Lung (tissue), 12 donors: ENCODE results near the gene SLC25A17. TPM values are rescaled to one million over a fixed set of nuclear protein-coding genes. Genes with fewer than 3 reads are reported as not detected.
"Not testable (repeated sequence)": the region's sequence is repeated elsewhere in the genome, so short reads cannot be mapped to it uniquely, and the experiment has no call there.

Source experiments
- ATAC-seq: fragments of 200-7000 bp; cut with Tn5 transposase; one replicate; pipeline ENCODE4 v1.9.1; 2020; ENCODE audit warnings: moderate number of reproducible peaks; ENCODE audit not compliant: insufficient read depth, low FRiP score
- DNase-seq, 3 donors: peaks; one replicate each; pipeline ENCODE4 v3.0.0-alpha.2; 2013 to 2017
- H3K27ac ChIP-seq, 2 donors: one replicate each; pipeline ENCODE4 v1.5.1; 2013; ENCODE audit warnings: mild to moderate bottlenecking in 2 of 2, moderate library complexity in 2 of 2, control low read depth in 1 of 2, inconsistent platforms in 1 of 2, low read depth in 1 of 2, low read length in 1 of 2
- H3K27me3 ChIP-seq, 3 donors: one replicate each; pipeline ENCODE4 v1.5.1; 2013; ENCODE audit warnings: low read length in 2 of 3; ENCODE audit not compliant: control insufficient read depth in 3 of 3, insufficient read depth in 3 of 3
- H3K36me3 ChIP-seq, 4 donors: one replicate each; pipeline ENCODE4 v1.5.1; 2013; ENCODE audit warnings: low read length in 4 of 4, mild to moderate bottlenecking in 1 of 4, moderate library complexity in 1 of 4; ENCODE audit not compliant: control insufficient read depth in 4 of 4, insufficient read depth in 4 of 4
- H3K4me1 ChIP-seq, 5 donors: one replicate each; pipeline ENCODE4 v1.5.1; 2013; ENCODE audit warnings: low read length in 5 of 5, mild to moderate bottlenecking in 2 of 5, moderate library complexity in 1 of 5; ENCODE audit not compliant: control insufficient read depth in 5 of 5, insufficient read depth in 5 of 5
- H3K4me3 ChIP-seq: one replicate; pipeline ENCODE4 v1.5.1; 2013; ENCODE audit warnings: mild to moderate bottlenecking, control low read depth, moderate library complexity
- H3K9ac ChIP-seq, 2 donors: one replicate each; pipeline ENCODE4 v1.5.1; 2013; ENCODE audit warnings: low read length in 2 of 2, control low read depth in 1 of 2; ENCODE audit not compliant: insufficient read depth in 1 of 2
- H3K9me3 ChIP-seq, 4 donors: one replicate each; pipeline ENCODE4 v1.5.1; 2013; ENCODE audit warnings: low read length in 3 of 4, mild to moderate bottlenecking in 1 of 4, moderate library complexity in 1 of 4; ENCODE audit not compliant: control insufficient read depth in 4 of 4, insufficient read depth in 3 of 4
- CTCF ChIP-seq: IDR thresholded peaks from 2 replicates; pipeline ENCODE4 v1.5.1; 2012; ENCODE audit warnings: mild to moderate bottlenecking; ENCODE audit errors: control extremely low read depth, extremely low read depth
- WGBS, 2 donors: extraction: QIAGEN DNeasy Blood & Tissue Kit; methylation state at CpG; one replicate each; pipeline ENCODE4 v1.1.7; 2013; 5-methylcytosine and 5-hydroxymethylcytosine counted together
- polyA plus RNA-seq, 2 donors: library from polyadenylated mRNA; stranded (reverse); fragments of 200-250 nt; gene quantifications; one replicate each; pipeline ENCODE4 v1.2.1, GENCODE V29; 2013
- total RNA-seq, 2 donors: library from RNA; depleted of rRNA in 1 of 2; stranded (reverse); fragments of >200 nt in 1 of 2; gene quantifications; one replicate each; pipeline ENCODE4 v1.2.1, GENCODE V29; 2014 to 2021
- donor health status: control.
- donor health status: control.
- donor health status: Bipolar disorder and iron deficiency.
- donor health status: healthy.
- donor health status: DM: yes; HTN: yes; CAD: no.

Gene SLC25A17
- total and polyA plus RNA-seq, 4 donors, result 13.7 to 17.4 (median 15.5) TPM

GRCh38 chr22:40764763-40765441, 54.2 kb downstream of the SLC25A17 start:
- ATAC-seq, result no peak
- Histone ChIP-seq H3K9me3 (no peaks in the 10 kb centered on the region), H3K4me1 (peaks cover 0 to 2% (median 0%) of the 10 kb centered on the region in 5 donors), H3K27me3 (no peaks in the 10 kb centered on the region), H3K4me3 (no peak overlapping the region), H3K36me3 (peaks cover 0 to 2% (median 0%) of the 10 kb centered on the region in 4 donors), H3K27ac (no peak overlapping the region), H3K9ac (no peak overlapping the region)
- no peak for DNase-seq
- WGBS, 2 donors, result 73 to 77% methylated on average over 6 of the region's 6 CpGs
- TF ChIP-seq CTCF, result no peak

GRCh38 chr22:40759294-40759840, 59.8 kb downstream of the SLC25A17 start:
- DNase-seq, result no peak
- 89 to 92% methylated on average over 6 of the region's 6 CpGs for WGBS, 2 donors
- no peaks in the 10 kb centered on the region for H3K9me3 ChIP-seq
- no peak overlapping the region for H3K9ac ChIP-seq
- no peak overlapping the region for H3K4me3 ChIP-seq
- no peak for ATAC-seq
- H3K36me3 ChIP-seq, result no peaks in the 10 kb centered on the region
- no peak for TF ChIP-seq CTCF
- no peaks in the 10 kb centered on the region for H3K27me3 ChIP-seq
- H3K27ac ChIP-seq, result no peak overlapping the region
- peaks cover 0 to 1% (median 0%) of the 10 kb centered on the region in 5 donors for H3K4me1 ChIP-seq

- not testable (repeated sequence) for H3K4me1 ChIP-seq, H3K27ac ChIP-seq, H3K27me3 ChIP-seq, H3K9ac ChIP-seq, DNase-seq, H3K4me3 ChIP-seq, ATAC-seq, H3K9me3 ChIP-seq, H3K36me3 ChIP-seq
- WGBS, 2 donors, result 91 to 93% methylated on average over 13 of the region's 13 CpGs
These were observed 60.3 kb downstream of the SLC25A17 start for GRCh38 chr22:40758851-40759250.

- Histone ChIP-seq H3K27me3 (no peaks in the 10 kb centered on the region), H3K27ac (no peak overlapping the region), H3K9me3 (peaks cover 0 to 2% (median 0%) of the 10 kb centered on the region in 4 donors), H3K4me1 (no peaks in the 10 kb centered on the region), H3K9ac (no peak overlapping the region), H3K4me3 (no peak overlapping the region), H3K36me3 (no peaks in the 10 kb centered on the region)
- TF ChIP-seq CTCF, result no peak
- ATAC-seq (no peak), DNase-seq (no peak)
- WGBS, 2 donors, result 93 to 94% methylated on average over 3 of the region's 3 CpGs
These were observed 60.8 kb downstream of the SLC25A17 start for GRCh38 chr22:40758390-40758789.
